Measurements from ENCODE around the gene SLC2A11.

The SLC2A11 gene

DNA sequence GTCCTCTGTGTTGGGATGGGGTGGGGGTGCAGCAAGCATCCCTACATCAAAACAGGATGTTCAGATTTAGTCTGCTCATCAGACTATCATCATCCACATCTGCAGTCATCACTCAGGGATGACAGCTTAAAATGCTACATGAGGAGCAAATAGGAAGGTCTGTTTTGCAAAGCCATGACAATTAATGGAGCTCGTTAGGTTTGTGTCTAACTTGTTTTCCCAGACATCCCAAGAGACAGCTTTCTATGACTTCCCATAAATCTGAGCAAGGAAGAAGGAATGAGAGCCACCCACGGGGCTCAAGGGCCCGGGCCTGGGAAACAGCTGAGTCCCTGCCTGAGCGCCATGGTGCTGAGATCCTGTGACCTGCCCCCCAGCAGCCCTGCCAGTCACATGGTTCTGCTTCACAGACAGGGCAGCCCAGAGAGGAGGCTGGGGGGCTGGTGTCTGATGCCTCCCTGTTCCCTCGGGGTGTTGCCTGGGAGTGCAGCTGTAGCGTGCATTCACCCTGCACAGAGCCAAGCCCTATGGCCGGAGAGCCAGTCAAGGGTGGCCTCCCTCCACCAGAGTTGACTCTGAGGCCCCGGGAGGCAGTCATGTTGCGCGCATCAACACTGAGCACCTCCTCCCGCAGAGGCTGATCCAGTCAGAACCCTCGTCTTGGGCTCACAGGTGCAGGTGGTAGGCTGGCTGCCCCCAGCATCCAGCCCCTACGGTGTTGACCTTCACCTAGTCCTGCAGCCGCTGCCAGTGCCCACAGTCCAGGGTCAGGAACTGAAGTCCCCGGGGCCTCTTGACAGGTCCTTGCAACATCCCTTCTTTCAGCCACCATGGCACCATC lies 30.9 kb upstream of the SLC2A11 start:
- TF ChIP-seq POLR2A (IDR thresholded peaks at IDR 0.05; ENCODE audit: low read length) (no peak), GATA1 (IDR thresholded peaks at IDR 0.05; ENCODE audit: low read depth, low read length) (no peak)
- DNase-seq = no peak

DNA sequence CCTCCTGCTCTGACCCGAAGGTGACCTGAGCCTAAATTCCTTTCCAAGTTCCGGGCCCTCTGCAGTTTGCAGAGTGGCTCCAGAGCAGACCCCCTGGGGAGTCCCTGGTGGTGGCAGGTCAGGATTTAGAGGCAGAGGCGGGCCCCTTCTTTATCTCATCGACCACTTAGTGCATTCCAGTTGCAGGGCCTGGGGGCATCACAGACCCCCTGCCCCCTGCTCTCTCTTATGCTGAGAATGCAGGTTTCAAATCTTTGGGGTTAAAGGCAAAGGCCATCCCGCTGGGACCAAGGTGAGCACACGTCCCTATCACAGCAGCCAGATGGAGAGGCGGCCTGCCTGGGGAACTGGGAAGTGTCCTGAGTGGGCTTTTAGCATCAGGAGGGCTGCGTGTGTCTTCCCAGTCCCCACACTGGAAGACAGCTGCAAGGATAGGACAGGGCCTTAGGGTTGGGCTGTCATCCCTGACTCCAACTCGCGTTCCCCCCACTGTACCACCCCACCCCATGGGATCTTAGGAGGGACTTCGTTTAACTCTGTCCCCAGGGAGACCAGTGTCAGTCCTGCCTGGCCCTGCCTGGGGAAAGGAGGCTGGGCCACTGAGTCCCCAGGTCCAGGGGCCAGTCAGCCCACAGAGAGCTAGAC lies 30.2 kb upstream of the SLC2A11 start:
- TF ChIP-seq GATA1 (IDR thresholded peaks at IDR 0.05; ENCODE audit: low read depth, low read length) (no peak), POLR2A (IDR thresholded peaks at IDR 0.05; ENCODE audit: low read length) (no peak)

DNA sequence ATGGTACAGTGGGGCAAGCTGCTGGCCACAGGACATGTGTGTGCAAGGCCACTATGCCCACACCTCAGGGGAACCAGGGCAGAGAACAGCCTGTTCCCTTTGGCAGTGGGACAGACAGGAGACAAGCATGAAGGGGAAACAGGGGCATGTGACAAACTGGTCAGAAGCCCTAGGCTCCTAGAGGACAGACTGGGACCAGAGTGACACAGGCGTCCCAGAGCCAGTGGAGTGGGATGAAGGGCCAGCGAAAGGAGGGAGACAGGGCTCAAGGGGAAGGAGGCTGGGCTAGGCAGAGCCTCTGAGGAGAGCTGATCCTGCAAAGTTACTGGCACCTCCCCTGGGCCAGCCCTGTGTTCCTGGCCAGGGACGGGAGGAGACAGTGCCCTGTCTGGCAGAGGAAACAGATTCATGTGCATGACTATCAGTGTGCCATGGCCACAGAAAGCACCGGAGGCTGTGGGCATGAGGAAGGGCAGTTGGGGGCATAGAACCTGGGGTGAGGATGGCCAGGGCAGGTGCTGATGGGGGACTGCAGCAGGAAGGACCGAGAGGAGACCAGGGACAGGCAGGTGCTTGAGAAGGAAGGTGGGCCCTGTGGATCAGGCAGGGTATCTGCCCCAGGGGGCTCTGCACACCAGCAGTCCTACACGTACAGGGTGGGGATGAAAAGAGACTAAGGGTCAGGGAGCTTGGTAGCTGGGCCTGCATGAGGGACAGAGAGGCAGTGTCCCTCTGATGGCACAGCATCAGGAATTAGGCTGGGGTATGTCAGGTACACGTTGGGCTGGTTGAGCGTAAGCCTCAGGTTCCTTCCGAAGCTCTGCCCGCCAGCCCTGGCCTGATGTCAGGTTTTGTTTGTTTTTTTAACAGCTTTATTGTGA lies 28.6 kb upstream of the SLC2A11 start:
- TF ChIP-seq GATA1 (IDR thresholded peaks at IDR 0.05; ENCODE audit: low read depth, low read length) (no peak), POLR2A (IDR thresholded peaks at IDR 0.05; ENCODE audit: low read length) (no peak)

More for the DNA sequence above, 30.2 kb upstream of the SLC2A11 start:
- no peak for DNase-seq

DNA sequence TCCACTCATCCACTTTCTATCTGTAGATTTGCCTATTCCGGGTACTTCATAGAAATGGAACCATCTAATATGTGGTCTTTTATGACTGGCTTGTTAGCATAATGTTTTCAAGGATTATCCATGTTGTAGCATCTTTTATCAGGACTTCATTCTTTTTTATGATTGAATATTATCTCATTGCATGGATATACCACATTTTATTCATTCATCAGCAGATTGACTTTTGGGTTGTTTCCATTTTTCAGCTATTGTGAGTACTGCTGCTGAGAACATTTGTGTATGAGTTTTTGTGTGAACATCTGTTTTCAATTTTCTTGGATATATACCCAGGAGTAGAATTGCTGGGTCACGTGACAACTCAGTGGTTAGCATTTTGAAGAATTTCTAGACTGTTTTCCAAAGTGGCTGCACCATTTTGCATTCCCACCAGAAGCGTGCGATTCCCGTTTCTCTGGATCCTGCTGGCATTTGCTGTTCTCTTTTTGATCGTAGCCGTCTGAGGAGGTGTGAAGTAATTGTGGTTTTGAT lies 27.8 kb upstream of the SLC2A11 start:
- TF ChIP-seq POLR2A (IDR thresholded peaks at IDR 0.05; ENCODE audit: low read length) = no peak
- TF ChIP-seq GATA1 (IDR thresholded peaks at IDR 0.05; ENCODE audit: low read depth, low read length) = no peak
- no peak for DNase-seq

More for the DNA sequence above, 28.6 kb upstream of the SLC2A11 start:
- no peak for DNase-seq

DNA sequence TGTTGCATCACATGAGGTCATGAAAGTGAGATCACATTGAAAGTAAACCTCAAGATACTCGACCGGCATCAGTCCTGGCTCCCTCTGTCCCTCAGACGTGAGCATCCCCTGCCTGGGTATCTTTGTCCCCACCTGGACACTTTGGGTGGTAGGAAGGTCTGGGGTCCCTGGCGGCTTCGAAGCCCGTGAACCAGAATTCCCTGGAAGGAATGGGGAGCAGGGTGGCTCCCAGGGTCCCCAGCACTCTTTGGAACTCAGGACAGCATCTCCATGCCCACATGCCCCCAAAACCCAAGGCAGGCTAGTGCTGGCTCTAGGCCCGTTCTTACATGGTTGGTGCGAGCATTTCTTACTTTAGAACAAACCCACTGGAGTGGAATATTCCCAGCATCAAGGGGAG lies 26.4 kb upstream of the SLC2A11 start:
- no peak for DNase-seq
- TF ChIP-seq POLR2A (IDR thresholded peaks at IDR 0.05; ENCODE audit: low read length) (no peak), GATA1 (IDR thresholded peaks at IDR 0.05; ENCODE audit: low read depth, low read length) (no peak)

DNA sequence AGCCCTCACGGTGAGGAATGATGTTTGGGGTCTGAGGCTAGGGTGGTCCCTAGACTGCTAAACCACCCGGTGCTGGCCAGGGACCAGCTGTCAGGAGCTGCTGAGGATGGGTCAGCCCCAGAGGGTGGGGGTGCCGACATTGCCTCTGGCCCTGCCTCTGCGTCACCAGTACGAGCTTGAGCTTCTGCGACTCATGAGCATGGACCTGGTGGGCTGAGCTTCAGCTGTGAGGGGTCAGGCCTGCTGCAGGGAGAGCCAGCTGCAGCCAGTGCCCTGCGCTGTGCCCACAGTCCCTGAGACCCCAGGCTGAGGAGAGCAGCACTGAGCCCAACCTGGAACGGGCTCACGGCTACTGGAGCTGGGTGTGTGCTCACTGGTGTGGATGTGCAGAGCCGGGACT lies 25.9 kb upstream of the SLC2A11 start:
- DNase-seq = no peak
- TF ChIP-seq GATA1 (IDR thresholded peaks at IDR 0.05; ENCODE audit: low read depth, low read length) (no peak), POLR2A (IDR thresholded peaks at IDR 0.05; ENCODE audit: low read length) (no peak)

DNA sequence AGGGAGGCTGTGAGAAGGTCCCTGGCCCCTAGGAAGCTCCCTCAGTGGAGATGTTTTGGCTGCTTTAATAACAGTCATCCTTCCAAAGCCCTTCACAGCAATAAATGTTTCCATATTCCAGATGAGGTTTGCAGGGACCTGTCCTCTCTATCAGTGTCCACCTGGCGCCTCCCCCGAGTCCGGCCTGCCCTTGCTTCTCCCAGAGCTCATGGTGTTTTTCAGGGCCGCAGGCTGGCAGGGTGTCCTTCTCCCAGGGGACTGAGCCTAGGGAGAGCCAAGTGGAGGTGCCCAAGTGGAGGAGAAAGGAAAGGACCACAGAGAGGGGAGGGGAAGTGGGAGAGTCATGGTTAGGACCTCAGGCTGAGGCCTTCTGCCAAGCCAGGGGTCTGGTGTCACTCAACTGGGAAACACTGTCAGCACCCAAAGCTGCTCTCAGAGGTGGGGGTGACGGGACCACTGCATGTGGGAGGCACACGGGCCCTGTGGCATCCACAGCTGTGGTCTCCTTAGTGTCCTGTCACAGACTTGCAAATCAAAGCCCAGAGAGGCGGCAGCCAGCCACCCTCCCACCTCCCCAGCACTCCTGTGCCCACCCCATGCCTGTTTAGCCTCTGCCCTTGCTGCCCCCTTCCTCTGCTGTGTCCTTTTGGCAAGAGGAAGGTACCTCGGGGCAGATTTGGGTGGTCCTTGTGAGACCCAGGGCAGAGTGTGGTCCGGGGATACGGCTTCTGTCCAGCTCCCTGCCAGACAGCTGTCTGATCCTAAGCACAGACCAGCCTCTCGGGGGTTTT lies 25.3 kb upstream of the SLC2A11 start:
- DNase-seq = no peak
- TF ChIP-seq GATA1 (IDR thresholded peaks at IDR 0.05; ENCODE audit: low read depth, low read length) = no peak
- no peak for TF ChIP-seq POLR2A (IDR thresholded peaks at IDR 0.05; ENCODE audit: low read length)

DNA sequence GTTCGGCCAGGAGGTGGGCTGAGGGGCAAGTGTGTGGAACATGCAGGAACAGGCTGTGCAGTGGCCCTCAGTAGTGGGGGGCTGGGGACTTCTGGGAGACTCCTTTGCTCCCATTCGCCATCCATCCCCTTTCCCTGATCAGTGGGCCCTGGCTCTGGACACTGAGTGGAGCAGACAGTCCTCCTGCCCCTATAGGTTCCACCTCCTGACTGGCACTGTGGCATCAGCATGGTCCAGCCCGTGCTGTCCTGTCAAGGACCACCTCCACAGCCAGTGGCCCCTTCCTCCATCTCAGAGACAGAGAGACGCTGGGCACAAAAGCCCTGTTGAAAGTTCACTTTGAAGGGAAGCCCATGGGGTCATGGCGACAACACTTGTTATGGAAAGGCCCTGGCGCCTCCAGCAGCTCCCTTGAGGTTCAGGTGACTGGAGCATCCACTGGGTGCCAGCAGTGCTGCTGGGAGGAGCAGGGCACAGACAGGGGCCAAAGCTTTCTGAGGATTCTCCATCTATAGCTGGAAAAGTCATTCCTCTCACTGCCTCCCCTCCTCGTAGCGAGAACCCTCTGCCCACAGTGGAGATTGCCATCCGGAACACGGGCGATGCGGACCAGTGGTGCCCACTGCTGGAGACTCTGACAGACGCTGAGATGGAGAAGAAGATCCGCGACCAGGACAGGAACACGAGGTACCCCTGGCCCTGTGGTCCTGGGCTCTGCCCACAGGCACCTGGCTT lies 24.5 kb upstream of the SLC2A11 start:
- DNase-seq = no peak
- no peak for TF ChIP-seq POLR2A (IDR thresholded peaks at IDR 0.05; ENCODE audit: low read length)
- TF ChIP-seq GATA1 (IDR thresholded peaks at IDR 0.05; ENCODE audit: low read depth, low read length) = no peak

DNA sequence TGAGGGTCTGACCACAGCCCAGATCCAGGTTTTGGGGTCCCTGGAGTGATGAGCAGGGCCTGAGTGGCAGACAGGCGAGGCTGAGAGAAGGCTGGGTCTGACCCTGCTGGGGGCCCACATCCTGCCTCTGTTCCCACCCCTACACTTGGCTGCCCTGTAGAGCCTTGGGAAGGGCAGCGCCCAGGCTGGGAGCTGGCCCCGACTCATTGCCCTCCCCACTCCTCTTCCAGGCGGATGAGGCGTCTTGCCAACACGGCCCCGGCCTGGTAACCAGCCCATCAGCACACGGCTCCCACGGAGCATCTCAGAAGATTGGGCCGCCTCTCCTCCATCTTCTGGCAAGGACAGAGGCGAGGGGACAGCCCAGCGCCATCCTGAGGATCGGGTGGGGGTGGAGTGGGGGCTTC lies 23.8 kb upstream of the SLC2A11 start:
- no peak for DNase-seq
- TF ChIP-seq GATA1 (IDR thresholded peaks at IDR 0.05; ENCODE audit: low read depth, low read length) (no peak), POLR2A (IDR thresholded peaks at IDR 0.05; ENCODE audit: low read length) (no peak)

DNA sequence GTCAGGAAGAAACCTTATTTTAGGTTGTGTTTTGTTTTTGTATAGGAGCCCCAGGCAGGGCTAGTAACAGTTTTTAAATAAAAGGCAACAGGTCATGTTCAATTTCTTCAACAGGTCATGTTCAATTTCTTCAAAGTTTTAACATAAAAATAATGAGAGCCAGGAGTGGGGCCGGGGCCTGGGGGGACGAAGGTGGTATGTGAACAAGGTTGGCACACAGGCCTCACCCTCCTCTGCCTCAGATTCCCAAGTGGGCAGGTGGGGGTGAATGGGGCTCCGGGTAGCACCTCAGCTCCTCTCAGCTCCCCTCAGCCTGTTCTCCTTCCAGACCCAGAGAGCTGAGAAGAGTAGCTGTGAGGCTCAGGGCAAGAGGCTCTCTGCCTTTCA lies 23.3 kb upstream of the SLC2A11 start:
- DNase-seq = no peak
- TF ChIP-seq GATA1 (IDR thresholded peaks at IDR 0.05; ENCODE audit: low read depth, low read length) (no peak), POLR2A (IDR thresholded peaks at IDR 0.05; ENCODE audit: low read length) (no peak)

DNA sequence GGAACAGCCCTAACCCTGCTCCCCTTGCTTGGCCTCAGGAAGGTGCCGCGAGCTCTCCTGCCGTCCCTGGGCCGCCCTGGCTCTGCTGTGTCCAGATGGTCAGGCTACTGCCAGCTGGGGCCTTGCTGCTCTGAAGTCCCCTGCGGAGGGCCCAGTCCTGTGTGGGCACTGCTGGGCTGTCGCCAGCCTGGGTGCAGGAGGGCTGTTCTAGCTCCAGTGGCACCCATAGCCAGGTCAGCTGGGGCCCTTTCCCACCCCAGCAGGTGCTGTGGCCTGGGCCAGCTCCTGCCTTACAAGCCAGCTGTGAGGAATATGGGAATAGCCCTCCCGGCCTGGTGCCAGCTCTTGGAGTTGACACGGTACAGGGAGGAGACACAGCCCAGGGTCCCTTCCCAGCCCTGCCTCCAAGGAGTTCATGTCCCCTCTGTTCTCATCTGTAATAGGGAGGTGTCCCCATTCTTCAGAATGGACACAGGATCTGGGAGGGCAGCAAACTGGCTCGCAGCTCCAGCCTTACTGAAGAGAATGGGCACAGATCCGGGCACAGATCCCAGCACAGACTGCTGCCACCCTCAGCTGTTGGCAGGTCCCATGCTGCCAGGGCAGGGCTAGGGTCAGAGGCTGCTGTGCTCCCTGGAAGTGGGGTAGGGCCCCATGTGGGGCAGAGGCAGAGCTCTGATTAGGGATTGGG lies 22.7 kb upstream of the SLC2A11 start:
- DNase-seq = no peak
- no peak for TF ChIP-seq GATA1 (IDR thresholded peaks at IDR 0.05; ENCODE audit: low read depth, low read length)
- no peak for TF ChIP-seq POLR2A (IDR thresholded peaks at IDR 0.05; ENCODE audit: low read length)
